ENCODE results near the gene RPL13A. TPM values are rescaled to one million over a fixed set of nuclear protein-coding genes. Genes with fewer than 3 reads are reported as not detected.

RPL13A gene
- total and polyA plus RNA-seq, 2 experiments from 2014 or later: 2,105 to 2,412 TPM

- peak overlapping the region; percentile 76; the same call in 1 of the 2 replicates for H3K27ac ChIP-seq (ENCODE audit: low read depth)
- H3K4me1 ChIP-seq (ENCODE audit: insufficient read depth): peaks cover 13% of the 10 kb centered on the region
- peak; percentile 4 for ATAC-seq
- peak overlapping the region; percentile 61 for H3K4me3 ChIP-seq
- Mint-ChIP-seq H3K27ac (peak overlapping the region; percentile 32), H3K27me3 (ENCODE audit: insufficient read depth, low read depth, poor library complexity) (peaks cover 72% of the 10 kb centered on the region), H3K4me3 (peak overlapping the region; percentile 66), H3K9me3 (peaks cover 5% of the 10 kb centered on the region; the same call in 2 of the 3 replicates), H3K4me1 (peaks cover 21% of the 10 kb centered on the region), H3K36me3 (ENCODE audit: low read depth) (peaks cover 15% of the 10 kb centered on the region; the same call in 2 of the 3 replicates)
- H3K9me2 ChIP-seq (ENCODE audit: insufficient read depth): no peaks in the 10 kb centered on the region
- peak; percentile 86 for DNase-seq (ENCODE audit: low spot score)
- peak overlapping the region; percentile 90 for H2AFZ ChIP-seq
- no peaks in the 10 kb centered on the region for H3K79me2 ChIP-seq (replicated peaks; ENCODE audit: insufficient read depth)
- H3K4me2 ChIP-seq: peak overlapping the region; percentile 94
- peaks cover 46% of the 10 kb centered on the region for H3K27me3 ChIP-seq (ENCODE audit: insufficient read depth)
- peaks cover 16% of the 10 kb centered on the region for H3F3A ChIP-seq (replicated peaks; ENCODE audit: low read depth)
- no peaks in the 10 kb centered on the region for H4K20me1 ChIP-seq (replicated peaks; ENCODE audit: insufficient read depth)
- H3K36me3 ChIP-seq (ENCODE audit: insufficient read depth): no peaks in the 10 kb centered on the region; the same call in 1 of the 2 replicates
- no peak for TF ChIP-seq CTCF (conservative IDR thresholded peaks at IDR 0.05; ENCODE audit: low read depth in 2 of 2)
Observed at GRCh38 chr19:49442354-49442753, 45.1 kb upstream of the RPL13A start.

- Histone ChIP-seq H4K20me1 (replicated peaks; ENCODE audit: insufficient read depth) (no peaks in the 10 kb centered on the region), H2AFZ (peak overlapping the region; percentile 100), H3K4me2 (peak overlapping the region; percentile 99), H3K27ac (ENCODE audit: low read depth) (peak overlapping the region; percentile 93; the same call in 1 of the 2 replicates), H3K36me3 (ENCODE audit: insufficient read depth) (no peaks in the 10 kb centered on the region; the same call in 1 of the 2 replicates), H3K9me2 (ENCODE audit: insufficient read depth) (no peaks in the 10 kb centered on the region), H3K4me3 (peak overlapping the region; percentile 94), H3K27me3 (ENCODE audit: insufficient read depth) (peaks cover 41% of the 10 kb centered on the region), H3K4me1 (ENCODE audit: insufficient read depth) (peaks cover 14% of the 10 kb centered on the region), H3K79me2 (replicated peaks; ENCODE audit: insufficient read depth) (no peaks in the 10 kb centered on the region), H3F3A (replicated peaks; ENCODE audit: low read depth) (peaks cover 16% of the 10 kb centered on the region)
- ATAC-seq: peak; percentile 61
- TF ChIP-seq POLR2AphosphoS5 (IDR thresholded peaks at IDR 0.05; ENCODE audit: low read depth): peak; percentile 52; the same call in 1 of the 2 replicates
- TF ChIP-seq JUNB (IDR thresholded peaks at IDR 0.05; ENCODE audit: unreplicated experiment): no peak
- Mint-ChIP-seq H3K4me1 (peaks cover 26% of the 10 kb centered on the region), H3K27ac (no peak overlapping the region; the same call in 1 of the 2 replicates), H3K27me3 (ENCODE audit: insufficient read depth, low read depth, poor library complexity) (peaks cover 72% of the 10 kb centered on the region), H3K36me3 (ENCODE audit: low read depth) (peaks cover 20% of the 10 kb centered on the region; the same call in 2 of the 3 replicates), H3K4me3 (peak overlapping the region; percentile 66), H3K9me3 (peaks cover 5% of the 10 kb centered on the region; the same call in 2 of the 3 replicates)
- DNase-seq (ENCODE audit: low spot score): peak; percentile 100
Observed at GRCh38 chr19:49442771-49443365, 44.5 kb upstream of the RPL13A start.

- peaks cover 32% of the 10 kb centered on the region for H3K4me1 Mint-ChIP-seq
- H3K27ac Mint-ChIP-seq: no peak overlapping the region
- Histone ChIP-seq H3K27ac (ENCODE audit: low read depth) (peak overlapping the region; percentile 93; the same call in 1 of the 2 replicates), H3K79me2 (replicated peaks; ENCODE audit: insufficient read depth) (no peaks in the 10 kb centered on the region), H3K4me1 (ENCODE audit: insufficient read depth) (peaks cover 21% of the 10 kb centered on the region), H2AFZ (peak overlapping the region; percentile 100), H3K27me3 (ENCODE audit: insufficient read depth) (peaks cover 34% of the 10 kb centered on the region), H4K20me1 (replicated peaks; ENCODE audit: insufficient read depth) (peaks cover 4% of the 10 kb centered on the region; the same call in 1 of the 2 replicates), H3K4me2 (peak overlapping the region; percentile 99), H3F3A (replicated peaks; ENCODE audit: low read depth) (peaks cover 23% of the 10 kb centered on the region), H3K9me2 (ENCODE audit: insufficient read depth) (no peaks in the 10 kb centered on the region), H3K36me3 (ENCODE audit: insufficient read depth) (peaks cover 3% of the 10 kb centered on the region; the same call in 1 of the 2 replicates), H3K4me3 (peak overlapping the region; percentile 94)
- peaks cover 5% of the 10 kb centered on the region; the same call in 2 of the 3 replicates for H3K9me3 Mint-ChIP-seq
- ATAC-seq: peak; percentile 66
- peaks cover 27% of the 10 kb centered on the region for H3K36me3 Mint-ChIP-seq (ENCODE audit: low read depth)
- H3K4me3 Mint-ChIP-seq: peak overlapping the region; percentile 66
- H3K27me3 Mint-ChIP-seq (ENCODE audit: insufficient read depth, low read depth, poor library complexity): peaks cover 69% of the 10 kb centered on the region
- DNase-seq (ENCODE audit: low spot score): peak; percentile 98
- TF ChIP-seq CTCF (conservative IDR thresholded peaks at IDR 0.05; ENCODE audit: low read depth in 2 of 2) (peak; percentile 80 to 92), EZH2 (IDR thresholded peaks at IDR 0.05; ENCODE audit: low read depth, unreplicated experiment) (no peak), CREB1 (CRISPR knock-in tag; IDR thresholded peaks at IDR 0.05; ENCODE audit: low read depth) (peak; percentile 72), REST (IDR thresholded peaks at IDR 0.05; ENCODE audit: unreplicated experiment) (peak; percentile 5)
Observed at GRCh38 chr19:49443366-49444099, 43.9 kb upstream of the RPL13A start.

Measured in GM23338 (cell line).